HepG2 (cell line): ENCODE results near the gene MMP7. TPM values are rescaled to one million over a fixed set of nuclear protein-coding genes. Genes with fewer than 3 reads are reported as not detected.

ENCODE experiments used
- RAD21 ChIP-seq: fragments of 450-650 bp; formaldehyde crosslinking; IDR thresholded peaks from 2 replicates; pipeline ENCODE4 v1.5.0; 2020; ENCODE audit warnings: mild to moderate bottlenecking
- SNAPC4 ChIP-seq: sonication (generic); formaldehyde crosslinking; IDR thresholded peaks from 2 replicates; pipeline ENCODE4 v1.4.0; 2020; ENCODE audit warnings: mild to moderate bottlenecking, missing genetic modification reagents
- TFDP2 ChIP-seq: sonication (generic); formaldehyde crosslinking; IDR thresholded peaks from 2 replicates; pipeline ENCODE4 v1.4.0; 2020; ENCODE audit warnings: missing genetic modification reagents
- polyA plus RNA-seq, 8 experiments: library from polyadenylated mRNA; depleted of rRNA in 3 of 8; stranded (reverse) in 7 of 8; unstranded in 1 of 8; fragments of >200 nt; fragmentation: Illumina TruSeq in 4 of 8; extraction: Trizol in 4 of 8; gene quantifications; 2 replicates each; pipeline versions ENCODE4 v1.2.1 to v1.2.3, GENCODE V29; 2011 to 2016; ENCODE audit warnings: low read depth in 4 of 8, missing spikeins in 1 of 8, mixed read lengths in 1 of 8; ENCODE audit not compliant: insufficient read depth in 1 of 8
- total RNA-seq, 5 experiments: library from RNA; depleted of rRNA; stranded (reverse); fragments of >200 nt; fragmentation: Illumina TruSeq; extraction: Trizol; gene quantifications; 2 replicates each; pipeline ENCODE4 v1.2.3, GENCODE V29; 2016; ENCODE audit warnings: low read depth in 1 of 5
- TF ChIP-seq, protein P1 (sequence below): sonication (generic); formaldehyde crosslinking; IDR thresholded peaks from 2 replicates; pipeline ENCODE4 v1.5.1; 2020; ENCODE audit warnings: mild to moderate bottlenecking, moderate library complexity, missing genetic modification reagents
- TF ChIP-seq, protein P2 (sequence below): sonication (generic); formaldehyde crosslinking; IDR thresholded peaks from 2 replicates; pipeline ENCODE4 v1.5.0; 2020; ENCODE audit warnings: missing genetic modification reagents, mild to moderate bottlenecking, borderline replicate concordance

The MMP7 gene
- total and polyA plus RNA-seq, 2 of the 13 experiments (the other 11 are each of a cell fraction or from before 2014, with no cell fraction given), result 0.17 TPM; not detected in 1

DNA sequence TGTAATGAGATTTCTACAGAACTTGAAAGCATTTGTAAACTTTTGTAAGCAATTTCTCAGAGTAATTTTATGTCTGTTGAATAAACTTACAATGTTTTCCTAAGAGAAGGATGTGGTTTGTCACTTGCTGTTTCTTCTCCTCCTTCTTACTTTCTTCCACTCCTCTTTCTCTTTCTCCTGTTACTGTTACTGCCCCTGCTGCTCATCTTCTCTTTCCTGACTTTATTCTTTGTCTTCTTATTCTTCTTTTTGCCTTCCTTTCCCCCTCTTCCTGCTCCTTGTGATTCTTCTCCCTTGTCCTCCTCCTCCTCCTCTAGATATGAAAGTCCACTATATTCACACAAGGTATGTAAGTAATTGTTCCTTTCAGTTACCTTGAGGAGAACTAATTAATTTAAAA lies 31.1 kb upstream of the MMP7 start (continued):
- no peak for TF ChIP-seq SNAPC4 (CRISPR knock-in tag)
- TF ChIP-seq, protein P1, sequence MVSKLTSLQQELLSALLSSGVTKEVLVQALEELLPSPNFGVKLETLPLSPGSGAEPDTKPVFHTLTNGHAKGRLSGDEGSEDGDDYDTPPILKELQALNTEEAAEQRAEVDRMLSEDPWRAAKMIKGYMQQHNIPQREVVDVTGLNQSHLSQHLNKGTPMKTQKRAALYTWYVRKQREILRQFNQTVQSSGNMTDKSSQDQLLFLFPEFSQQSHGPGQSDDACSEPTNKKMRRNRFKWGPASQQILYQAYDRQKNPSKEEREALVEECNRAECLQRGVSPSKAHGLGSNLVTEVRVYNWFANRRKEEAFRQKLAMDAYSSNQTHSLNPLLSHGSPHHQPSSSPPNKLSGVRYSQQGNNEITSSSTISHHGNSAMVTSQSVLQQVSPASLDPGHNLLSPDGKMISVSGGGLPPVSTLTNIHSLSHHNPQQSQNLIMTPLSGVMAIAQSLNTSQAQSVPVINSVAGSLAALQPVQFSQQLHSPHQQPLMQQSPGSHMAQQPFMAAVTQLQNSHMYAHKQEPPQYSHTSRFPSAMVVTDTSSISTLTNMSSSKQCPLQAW (CRISPR knock-in tag), result no peak
- no peak for TF ChIP-seq RAD21
- TF ChIP-seq TFDP2 (CRISPR knock-in tag), result no peak
- TF ChIP-seq, protein P2, sequence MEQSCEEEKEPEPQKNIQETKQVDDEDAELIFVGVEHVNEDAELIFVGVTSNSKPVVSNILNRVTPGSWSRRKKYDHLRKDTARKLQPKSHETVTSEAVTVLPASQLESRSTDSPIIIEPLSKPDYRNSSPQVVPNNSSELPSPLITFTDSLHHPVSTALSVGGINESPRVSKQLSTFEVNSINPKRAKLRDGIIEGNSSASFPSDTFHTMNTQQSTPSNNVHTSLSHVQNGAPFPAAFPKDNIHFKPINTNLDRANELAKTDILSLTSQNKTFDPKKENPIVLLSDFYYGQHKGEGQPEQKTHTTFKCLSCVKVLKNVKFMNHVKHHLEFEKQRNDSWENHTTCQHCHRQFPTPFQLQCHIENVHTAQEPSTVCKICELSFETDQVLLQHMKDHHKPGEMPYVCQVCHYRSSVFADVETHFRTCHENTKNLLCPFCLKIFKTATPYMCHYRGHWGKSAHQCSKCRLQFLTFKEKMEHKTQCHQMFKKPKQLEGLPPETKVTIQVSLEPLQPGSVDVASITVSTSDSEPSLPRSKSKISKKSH (CRISPR knock-in tag), result no peak
